HL-60 (cell line): ENCODE results near the gene SERTAD1.
"Not testable (repeated sequence)": the region's sequence is repeated elsewhere in the genome, so short reads cannot be mapped to it uniquely, and the experiment has no call there.

Experiments
- DNase-seq, 2 experiments: peaks; one replicate each; pipeline ENCODE4 v3.0.0-alpha.2; 2010 to 2020; ENCODE audit warnings: low read depth in 1 of 2, low spot score in 1 of 2
- H3K27ac ChIP-seq: fragments of 250-450 bp; sonication (Bioruptor Pico); replicated peaks from 2 replicates; pipeline ENCODE4 v1.5.1; 2020; ENCODE audit warnings: mild to moderate bottlenecking, moderate library complexity
- H3K27me3 ChIP-seq: fragments of 250-450 bp; sonication (Bioruptor Pico); 2 replicates; pipeline ENCODE4 v1.5.1; 2021; ENCODE audit warnings: mild to moderate bottlenecking, moderate library complexity; ENCODE audit not compliant: insufficient read depth, poor library complexity, severe bottlenecking
- H3K4me3 ChIP-seq: replicated peaks from 2 replicates; pipeline ENCODE4 v1.5.1; 2011; ENCODE audit warnings: mild to moderate bottlenecking, control low read depth, low read length; ENCODE audit not compliant: insufficient read depth
- GABPA ChIP-seq: IDR thresholded peaks from 2 replicates; pipeline ENCODE4 v1.6.1; 2012; ENCODE audit warnings: low read depth
- POLR2AphosphoS5 ChIP-seq: IDR thresholded peaks from 2 replicates; pipeline ENCODE4 v1.6.1; 2012; ENCODE audit warnings: low read depth
- SPI1 ChIP-seq: IDR thresholded peaks from 2 replicates; pipeline ENCODE4 v1.6.1; 2012; ENCODE audit warnings: low read depth, mild to moderate bottlenecking, borderline replicate concordance
- TF ChIP-seq, protein P1 (sequence below): IDR thresholded peaks from one replicate; pipeline ENCODE4 v1.5.1; 2011; ENCODE audit warnings: low read length, control low read depth, inconsistent platforms; ENCODE audit not compliant: insufficient read depth
- TF ChIP-seq, protein P2 (sequence below): IDR thresholded peaks from 2 replicates; pipeline ENCODE4 v1.6.1; 2012; ENCODE audit warnings: low read depth; ENCODE audit not compliant: insufficient replicate concordance

Gene SERTAD1

DNA sequence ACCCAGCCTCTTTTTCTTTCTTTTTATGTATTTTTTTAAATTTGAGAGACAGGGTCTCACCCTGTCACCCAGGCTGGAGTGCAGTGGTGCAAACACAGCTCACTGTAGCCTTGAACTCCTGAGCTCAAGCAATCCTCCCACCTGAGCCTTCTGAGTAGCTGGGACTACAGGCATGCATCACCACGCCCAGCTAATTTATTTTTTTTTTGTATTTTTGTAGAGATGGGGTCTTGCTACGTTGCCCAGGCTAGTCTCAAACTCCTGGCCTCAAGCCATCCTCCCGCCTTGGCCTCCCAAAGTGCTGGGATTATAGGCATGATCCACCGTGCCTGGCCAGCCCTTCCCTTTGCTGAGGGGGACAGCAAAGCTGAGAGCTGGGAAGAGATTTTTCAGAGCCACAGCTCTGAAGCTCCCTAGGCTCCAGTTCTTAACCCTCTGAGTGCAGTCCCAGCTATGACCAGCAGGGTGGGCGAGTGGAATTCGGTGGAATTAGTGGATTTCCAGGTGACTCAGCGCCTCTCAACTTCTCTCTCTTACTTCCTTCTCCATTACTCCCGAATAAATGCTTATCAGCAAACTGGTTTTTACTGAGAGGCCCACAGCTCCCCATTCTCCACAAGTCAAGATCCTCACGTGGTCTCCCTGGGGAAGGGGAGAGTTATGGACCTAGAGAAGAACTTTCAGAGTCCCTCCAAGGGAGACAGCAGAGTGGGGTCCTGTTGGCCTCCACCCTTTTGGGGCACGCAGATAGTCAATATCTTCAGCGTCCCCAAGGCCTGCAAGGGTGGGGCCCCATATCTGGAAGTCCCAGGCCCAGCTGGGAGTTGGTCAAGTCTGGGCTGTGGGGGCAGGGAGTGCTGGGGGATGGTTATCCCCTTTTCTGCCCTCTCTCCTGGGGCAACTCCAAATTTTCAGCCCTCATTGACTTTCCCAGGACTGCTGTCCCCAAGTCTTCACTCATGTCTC is 38.5 kb upstream of the SERTAD1 start:
- TF ChIP-seq, protein P1, sequence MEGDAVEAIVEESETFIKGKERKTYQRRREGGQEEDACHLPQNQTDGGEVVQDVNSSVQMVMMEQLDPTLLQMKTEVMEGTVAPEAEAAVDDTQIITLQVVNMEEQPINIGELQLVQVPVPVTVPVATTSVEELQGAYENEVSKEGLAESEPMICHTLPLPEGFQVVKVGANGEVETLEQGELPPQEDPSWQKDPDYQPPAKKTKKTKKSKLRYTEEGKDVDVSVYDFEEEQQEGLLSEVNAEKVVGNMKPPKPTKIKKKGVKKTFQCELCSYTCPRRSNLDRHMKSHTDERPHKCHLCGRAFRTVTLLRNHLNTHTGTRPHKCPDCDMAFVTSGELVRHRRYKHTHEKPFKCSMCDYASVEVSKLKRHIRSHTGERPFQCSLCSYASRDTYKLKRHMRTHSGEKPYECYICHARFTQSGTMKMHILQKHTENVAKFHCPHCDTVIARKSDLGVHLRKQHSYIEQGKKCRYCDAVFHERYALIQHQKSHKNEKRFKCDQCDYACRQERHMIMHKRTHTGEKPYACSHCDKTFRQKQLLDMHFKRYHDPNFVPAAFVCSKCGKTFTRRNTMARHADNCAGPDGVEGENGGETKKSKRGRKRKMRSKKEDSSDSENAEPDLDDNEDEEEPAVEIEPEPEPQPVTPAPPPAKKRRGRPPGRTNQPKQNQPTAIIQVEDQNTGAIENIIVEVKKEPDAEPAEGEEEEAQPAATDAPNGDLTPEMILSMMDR = peak; percentile 72
- TF ChIP-seq POLR2AphosphoS5 = no peak
- H3K27me3 ChIP-seq = peaks cover 11% of the 10 kb centered on the region
- peak overlapping the region; percentile 70 for H3K27ac ChIP-seq
- peak; percentile 68 to 79 for DNase-seq
- H3K4me3 ChIP-seq = no peak overlapping the region; the same call in 1 of the 2 replicates

DNA sequence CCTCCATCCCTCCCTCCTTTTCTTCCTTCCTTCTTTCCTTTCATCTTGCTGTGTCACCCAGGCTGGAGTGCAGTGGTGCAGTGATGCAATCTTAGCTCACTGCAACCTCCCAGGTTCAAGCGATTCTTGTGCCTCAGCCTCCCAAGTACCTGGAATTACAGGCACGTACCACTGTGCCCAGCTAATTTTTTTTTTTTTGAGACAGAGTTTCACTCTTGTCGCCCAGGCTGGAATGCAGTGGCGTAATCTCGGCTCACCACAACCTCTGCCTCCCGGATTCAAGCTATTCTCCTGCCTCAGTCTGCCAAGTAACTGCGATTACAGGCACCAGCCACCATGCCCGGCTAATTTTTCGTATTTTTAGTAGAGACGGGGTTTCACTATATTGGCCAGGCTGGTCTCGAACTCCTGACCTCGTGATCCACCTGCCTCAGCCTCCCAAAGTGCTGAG is 37.8 kb upstream of the SERTAD1 start:
- H3K27ac ChIP-seq, H3K4me3 ChIP-seq: not testable (repeated sequence)
- DNase-seq = peak; percentile 42 to 68
- peaks cover 11% of the 10 kb centered on the region for H3K27me3 ChIP-seq

DNA sequence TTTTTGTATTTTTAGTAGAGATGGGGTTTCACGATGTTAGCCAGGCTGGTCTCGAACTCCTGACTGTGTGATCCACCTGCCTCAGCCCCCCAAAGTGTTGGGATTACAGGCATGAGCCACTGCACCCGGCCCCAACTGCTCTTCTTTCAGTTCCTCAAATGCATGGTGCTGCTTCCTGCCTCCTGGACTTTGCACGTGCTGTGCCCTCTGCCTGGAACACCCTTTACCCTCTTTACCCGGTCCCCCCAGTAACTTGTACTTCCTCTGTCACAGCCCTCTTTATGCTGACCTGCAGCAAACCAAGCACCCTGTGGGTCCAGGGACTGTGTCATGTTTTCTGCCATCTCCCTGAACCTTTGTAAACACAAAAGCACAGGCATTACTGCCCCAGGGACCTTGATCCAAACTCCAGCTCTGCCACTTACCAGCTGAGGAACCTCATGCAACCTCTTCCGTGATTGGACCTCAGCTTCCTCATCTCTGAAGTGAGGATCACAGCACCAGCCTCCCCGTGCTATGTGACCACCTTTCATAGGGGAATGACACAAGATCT is 36.0 kb upstream of the SERTAD1 start:
- H3K27me3 ChIP-seq = peaks cover 5% of the 10 kb centered on the region
- DNase-seq = peak; percentile 72 to 77
- peak overlapping the region; percentile 52 for H3K27ac ChIP-seq
- H3K4me3 ChIP-seq = no peak overlapping the region
- TF ChIP-seq, protein P1 = no peak
- TF ChIP-seq SPI1 (peak; percentile 81), POLR2AphosphoS5 (no peak), GABPA (no peak)

DNA sequence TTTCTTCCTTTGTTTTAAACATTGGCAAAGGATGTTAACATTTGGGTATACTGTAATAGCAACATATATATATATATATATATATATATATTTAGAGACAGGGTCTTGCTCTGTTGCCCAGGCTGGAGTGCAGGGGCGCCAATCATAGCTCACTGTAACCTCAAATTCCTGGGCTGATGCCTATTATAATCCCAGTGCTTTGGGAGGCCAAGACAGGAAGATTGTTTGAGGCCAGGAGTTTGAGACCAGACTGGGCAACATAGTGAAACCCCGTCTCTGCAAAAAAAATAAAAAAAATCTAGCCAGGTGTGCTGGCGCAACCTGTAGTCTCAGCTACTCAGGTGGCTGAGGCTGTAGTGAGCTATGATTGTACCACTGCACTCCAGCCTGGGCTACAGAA is 34.4 kb upstream of the SERTAD1 start:
- H3K27ac ChIP-seq = no peak overlapping the region
- no peak for DNase-seq

More for the DNA sequence above, 34.4 kb upstream of the SERTAD1 start:
- H3K4me3 ChIP-seq = no peak overlapping the region
- TF ChIP-seq SPI1 (no peak), GABPA (no peak), POLR2AphosphoS5 (no peak)
- TF ChIP-seq, protein P2, sequence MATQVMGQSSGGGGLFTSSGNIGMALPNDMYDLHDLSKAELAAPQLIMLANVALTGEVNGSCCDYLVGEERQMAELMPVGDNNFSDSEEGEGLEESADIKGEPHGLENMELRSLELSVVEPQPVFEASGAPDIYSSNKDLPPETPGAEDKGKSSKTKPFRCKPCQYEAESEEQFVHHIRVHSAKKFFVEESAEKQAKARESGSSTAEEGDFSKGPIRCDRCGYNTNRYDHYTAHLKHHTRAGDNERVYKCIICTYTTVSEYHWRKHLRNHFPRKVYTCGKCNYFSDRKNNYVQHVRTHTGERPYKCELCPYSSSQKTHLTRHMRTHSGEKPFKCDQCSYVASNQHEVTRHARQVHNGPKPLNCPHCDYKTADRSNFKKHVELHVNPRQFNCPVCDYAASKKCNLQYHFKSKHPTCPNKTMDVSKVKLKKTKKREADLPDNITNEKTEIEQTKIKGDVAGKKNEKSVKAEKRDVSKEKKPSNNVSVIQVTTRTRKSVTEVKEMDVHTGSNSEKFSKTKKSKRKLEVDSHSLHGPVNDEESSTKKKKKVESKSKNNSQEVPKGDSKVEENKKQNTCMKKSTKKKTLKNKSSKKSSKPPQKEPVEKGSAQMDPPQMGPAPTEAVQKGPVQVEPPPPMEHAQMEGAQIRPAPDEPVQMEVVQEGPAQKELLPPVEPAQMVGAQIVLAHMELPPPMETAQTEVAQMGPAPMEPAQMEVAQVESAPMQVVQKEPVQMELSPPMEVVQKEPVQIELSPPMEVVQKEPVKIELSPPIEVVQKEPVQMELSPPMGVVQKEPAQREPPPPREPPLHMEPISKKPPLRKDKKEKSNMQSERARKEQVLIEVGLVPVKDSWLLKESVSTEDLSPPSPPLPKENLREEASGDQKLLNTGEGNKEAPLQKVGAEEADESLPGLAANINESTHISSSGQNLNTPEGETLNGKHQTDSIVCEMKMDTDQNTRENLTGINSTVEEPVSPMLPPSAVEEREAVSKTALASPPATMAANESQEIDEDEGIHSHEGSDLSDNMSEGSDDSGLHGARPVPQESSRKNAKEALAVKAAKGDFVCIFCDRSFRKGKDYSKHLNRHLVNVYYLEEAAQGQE = no peak
- TF ChIP-seq, protein P1 = no peak
- no peaks in the 10 kb centered on the region for H3K27me3 ChIP-seq
